Glutamatergic neuron (in vitro differentiated cells): ENCODE results near the gene CDH23. TPM values are rescaled to one million over a fixed set of nuclear protein-coding genes. Genes with fewer than 3 reads are reported as not detected.

ENCODE experiments used
- DNase-seq: peaks from one replicate; pipeline ENCODE4 v3.0.0; 2022
- H3K27ac Mint-ChIP-seq: one replicate; pipeline ENCODE4 v1.8.0; 2020; ENCODE audit warnings: mild to moderate bottlenecking, mixed read lengths, inconsistent platforms; ENCODE audit not compliant: unreplicated experiment
- H3K27me3 Mint-ChIP-seq: one replicate; pipeline ENCODE4 v1.8.0; 2020; ENCODE audit warnings: mild to moderate bottlenecking, moderate library complexity, mixed read lengths, inconsistent platforms; ENCODE audit not compliant: unreplicated experiment
- H3K36me3 Mint-ChIP-seq: one replicate; pipeline ENCODE4 v1.8.0; 2020; ENCODE audit warnings: mild to moderate bottlenecking, mixed read lengths, inconsistent platforms; ENCODE audit not compliant: unreplicated experiment
- H3K4me1 Mint-ChIP-seq: one replicate; pipeline ENCODE4 v1.8.0; 2020; ENCODE audit warnings: mild to moderate bottlenecking, low read depth, mixed read lengths, inconsistent platforms; ENCODE audit not compliant: unreplicated experiment
- H3K4me3 Mint-ChIP-seq: one replicate; pipeline ENCODE4 v1.8.0; 2020; ENCODE audit warnings: mild to moderate bottlenecking, mixed read lengths, inconsistent platforms; ENCODE audit not compliant: unreplicated experiment
- H3K9me3 Mint-ChIP-seq: one replicate; pipeline ENCODE4 v1.8.0; 2020; ENCODE audit warnings: mild to moderate bottlenecking, moderate library complexity, mixed read lengths, inconsistent platforms; ENCODE audit not compliant: unreplicated experiment
- total RNA-seq: library from RNA; stranded (reverse); fragmentation: NEBNext Ultra II Directional; extraction: Animal tissue kit (Norgen Biotek cat#: 25700); gene quantifications from one replicate; pipeline ENCODE4 v1.2.1, GENCODE V29; 2021; ENCODE audit not compliant: unreplicated experiment
- TF ChIP-seq, protein P1 (sequence below): fragments of 200-600 bp; sonication (generic); IDR thresholded peaks from one replicate; pipeline ENCODE4 v1.5.0; 2021; ENCODE audit not compliant: partially characterized antibody, unreplicated experiment

The CDH23 gene
- total RNA-seq, 1 donor from 2014 or later: 2.0 TPM

DNA sequence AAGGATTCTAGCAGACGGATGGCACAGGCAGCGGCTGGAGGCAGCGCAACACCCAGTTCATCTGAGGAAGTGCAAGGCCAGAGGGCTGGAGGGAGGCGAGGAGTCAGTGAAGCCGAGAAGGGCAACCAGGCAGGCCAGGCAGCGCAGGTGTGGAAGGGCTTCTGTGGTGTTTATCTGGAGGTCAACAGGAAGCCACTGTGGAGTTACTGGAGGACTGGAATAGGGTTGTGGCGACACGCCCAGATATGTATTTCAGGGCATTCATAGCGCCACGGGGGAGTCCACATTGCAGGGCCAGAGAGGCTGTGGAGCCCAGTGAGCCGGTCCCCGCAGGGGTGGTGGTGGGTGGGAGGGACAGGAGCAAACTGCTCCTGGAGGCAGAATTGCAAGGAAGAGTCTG is 150.6 kb downstream of the CDH23 start:
- H3K4me3 Mint-ChIP-seq: no peak overlapping the region
- no peaks in the 10 kb centered on the region for H3K36me3 Mint-ChIP-seq
- no peak overlapping the region for H3K27ac Mint-ChIP-seq
- peaks cover 26% of the 10 kb centered on the region for H3K4me1 Mint-ChIP-seq
- H3K27me3 Mint-ChIP-seq: peaks cover 8% of the 10 kb centered on the region
- DNase-seq: no peak
- TF ChIP-seq, protein P1, sequence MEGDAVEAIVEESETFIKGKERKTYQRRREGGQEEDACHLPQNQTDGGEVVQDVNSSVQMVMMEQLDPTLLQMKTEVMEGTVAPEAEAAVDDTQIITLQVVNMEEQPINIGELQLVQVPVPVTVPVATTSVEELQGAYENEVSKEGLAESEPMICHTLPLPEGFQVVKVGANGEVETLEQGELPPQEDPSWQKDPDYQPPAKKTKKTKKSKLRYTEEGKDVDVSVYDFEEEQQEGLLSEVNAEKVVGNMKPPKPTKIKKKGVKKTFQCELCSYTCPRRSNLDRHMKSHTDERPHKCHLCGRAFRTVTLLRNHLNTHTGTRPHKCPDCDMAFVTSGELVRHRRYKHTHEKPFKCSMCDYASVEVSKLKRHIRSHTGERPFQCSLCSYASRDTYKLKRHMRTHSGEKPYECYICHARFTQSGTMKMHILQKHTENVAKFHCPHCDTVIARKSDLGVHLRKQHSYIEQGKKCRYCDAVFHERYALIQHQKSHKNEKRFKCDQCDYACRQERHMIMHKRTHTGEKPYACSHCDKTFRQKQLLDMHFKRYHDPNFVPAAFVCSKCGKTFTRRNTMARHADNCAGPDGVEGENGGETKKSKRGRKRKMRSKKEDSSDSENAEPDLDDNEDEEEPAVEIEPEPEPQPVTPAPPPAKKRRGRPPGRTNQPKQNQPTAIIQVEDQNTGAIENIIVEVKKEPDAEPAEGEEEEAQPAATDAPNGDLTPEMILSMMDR: no peak
- H3K9me3 Mint-ChIP-seq: peaks cover 6% of the 10 kb centered on the region

GRCh38 chr10:71547876-71548846 is 151.4 kb downstream of the CDH23 start:
- Mint-ChIP-seq H3K36me3 (no peaks in the 10 kb centered on the region), H3K27ac (no peak overlapping the region), H3K4me3 (no peak overlapping the region), H3K27me3 (peaks cover 8% of the 10 kb centered on the region), H3K9me3 (peaks cover 6% of the 10 kb centered on the region), H3K4me1 (peaks cover 25% of the 10 kb centered on the region)
- DNase-seq: peak; percentile 78
- TF ChIP-seq, protein P1: peak; percentile 73

DNA sequence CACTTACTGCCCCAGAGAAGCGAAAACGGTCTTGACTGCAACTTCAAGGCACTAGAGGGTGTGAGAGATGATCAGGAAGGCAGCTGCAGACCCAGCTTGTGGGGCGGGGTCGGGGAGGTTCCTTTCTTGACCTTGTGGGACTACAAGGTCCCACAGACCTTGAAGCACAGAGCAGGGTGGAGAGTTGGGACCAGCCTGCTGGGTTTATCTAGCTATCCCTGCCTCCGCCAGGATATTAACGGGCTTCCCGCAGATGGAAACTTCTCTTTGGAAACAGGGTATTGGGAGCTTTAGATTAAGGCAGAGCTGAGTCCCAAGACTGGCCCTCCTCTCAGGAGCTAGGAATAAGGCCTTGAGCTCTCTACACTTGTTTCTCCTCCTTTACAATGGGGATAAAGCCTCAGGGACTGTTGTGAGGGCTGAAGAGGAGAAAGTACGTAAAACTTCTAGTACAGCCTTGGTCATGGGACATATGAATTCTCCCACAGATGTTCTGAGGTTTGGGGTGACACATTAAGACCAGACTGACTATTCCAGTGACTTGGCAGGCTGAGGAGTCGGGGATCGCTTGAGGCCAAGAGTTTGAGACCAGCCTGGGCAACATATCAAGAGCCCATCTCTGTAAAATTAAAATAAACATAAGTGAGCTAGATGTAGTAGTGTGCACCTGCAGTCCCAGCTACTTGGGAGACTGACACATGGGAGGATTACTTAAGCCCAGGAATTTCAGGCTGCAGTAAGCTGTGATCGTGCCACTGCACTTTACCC is 153.2 kb downstream of the CDH23 start:
- no peak overlapping the region for H3K4me3 Mint-ChIP-seq
- no peak overlapping the region for H3K27ac Mint-ChIP-seq
- TF ChIP-seq, protein P1: no peak
- peaks cover 6% of the 10 kb centered on the region for H3K27me3 Mint-ChIP-seq
- DNase-seq: no peak
- H3K36me3 Mint-ChIP-seq: no peaks in the 10 kb centered on the region
- peaks cover 12% of the 10 kb centered on the region for H3K4me1 Mint-ChIP-seq
- peaks cover 3% of the 10 kb centered on the region for H3K9me3 Mint-ChIP-seq

DNA sequence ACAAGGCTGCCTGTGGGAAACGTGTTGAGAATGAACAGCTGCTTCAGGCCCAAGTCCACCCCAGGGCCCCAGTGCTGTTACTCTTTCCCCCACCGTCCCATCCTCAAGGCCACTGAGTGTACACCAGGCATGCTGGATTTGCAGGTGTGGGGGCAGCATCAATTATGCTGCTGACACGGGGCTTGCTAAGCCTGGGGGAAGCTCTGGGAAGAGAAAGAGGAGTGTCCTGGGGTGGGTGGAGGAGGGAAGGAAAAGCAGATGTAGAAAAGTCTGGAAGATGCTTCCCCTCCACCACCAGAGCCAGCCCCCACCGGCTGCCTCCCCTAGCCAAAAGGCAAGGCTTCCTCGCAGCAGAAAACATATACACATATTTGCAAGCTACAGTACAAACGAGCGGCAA is 153.9 kb downstream of the CDH23 start:
- H3K4me3 Mint-ChIP-seq: no peak overlapping the region
- peaks cover under 1% of the 10 kb centered on the region for H3K27me3 Mint-ChIP-seq
- TF ChIP-seq, protein P1: no peak
- H3K36me3 Mint-ChIP-seq: no peaks in the 10 kb centered on the region
- peaks cover 2% of the 10 kb centered on the region for H3K9me3 Mint-ChIP-seq
- no peak overlapping the region for H3K27ac Mint-ChIP-seq
- H3K4me1 Mint-ChIP-seq: peaks cover 6% of the 10 kb centered on the region
- DNase-seq: no peak

GRCh38 chr10:71551970-71552369 is 155.2 kb downstream of the CDH23 start:
- TF ChIP-seq, protein P1: no peak

More at GRCh38 chr10:71551970-71552369, 155.2 kb downstream of the CDH23 start:
- Mint-ChIP-seq H3K9me3 (peaks cover 2% of the 10 kb centered on the region), H3K4me1 (peaks cover 7% of the 10 kb centered on the region), H3K4me3 (no peak overlapping the region), H3K27me3 (no peaks in the 10 kb centered on the region), H3K36me3 (no peaks in the 10 kb centered on the region), H3K27ac (no peak overlapping the region)
- no peak for DNase-seq
